Activated CD8-positive, alpha-beta memory T cell treated with anti-CD3 and anti-CD28 coated beads, Interleukin-2, amount 50 U/mL, for 4 hours (primary cell): ENCODE data around the gene EPOP.

Source experiments
- DNase-seq: peaks from one replicate; pipeline ENCODE4 v3.0.0-alpha.2; 2020

Gene EPOP

DNA sequence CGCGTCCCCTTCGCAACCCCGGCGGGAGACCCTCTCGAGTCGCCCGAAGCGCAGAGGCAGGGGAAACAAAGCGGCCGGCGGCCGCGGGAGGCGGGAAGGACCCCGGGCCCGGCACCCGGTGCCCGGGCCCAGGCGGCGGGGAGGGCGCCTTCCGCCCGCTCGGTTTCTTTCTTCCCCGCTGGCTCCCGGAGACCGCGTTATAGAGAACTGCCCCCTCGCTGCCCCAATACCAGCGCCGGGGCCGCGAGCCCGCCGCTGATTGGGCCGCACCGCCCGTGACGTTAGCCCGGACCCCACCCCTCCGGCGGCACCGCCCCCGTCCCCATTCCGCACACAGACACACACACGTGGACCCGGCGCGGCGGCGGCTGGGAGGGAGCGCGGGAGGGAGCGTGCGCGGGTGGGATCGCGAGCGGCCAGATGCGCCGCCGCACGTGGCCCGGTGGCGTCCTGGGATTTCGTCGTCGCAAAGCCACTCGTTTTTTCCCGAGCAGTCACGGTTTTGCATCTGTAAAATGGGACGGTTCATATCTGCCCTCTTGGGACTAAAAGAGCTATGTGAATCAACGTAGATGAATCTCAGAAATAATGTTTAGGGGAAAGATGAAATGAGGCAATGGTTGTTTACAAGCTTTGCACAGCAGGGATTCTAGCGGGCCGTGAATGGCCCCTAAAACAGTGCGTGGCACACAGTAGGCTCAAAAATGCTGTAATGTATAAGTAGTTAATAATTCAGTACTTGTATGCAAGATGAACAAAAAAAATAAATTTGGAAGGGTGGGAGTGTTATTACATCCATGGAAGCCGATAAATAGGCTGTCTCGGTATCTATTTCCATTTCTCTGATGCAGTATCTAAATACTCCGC, at the start of gene EPOP:
Gene EPOP (minus strand): TSS at position 209 of the 867 bp plus-strand sequence. CDS start 462 bp downstream, outside the sequence.
- peak; percentile 93 for DNase-seq

DNA sequence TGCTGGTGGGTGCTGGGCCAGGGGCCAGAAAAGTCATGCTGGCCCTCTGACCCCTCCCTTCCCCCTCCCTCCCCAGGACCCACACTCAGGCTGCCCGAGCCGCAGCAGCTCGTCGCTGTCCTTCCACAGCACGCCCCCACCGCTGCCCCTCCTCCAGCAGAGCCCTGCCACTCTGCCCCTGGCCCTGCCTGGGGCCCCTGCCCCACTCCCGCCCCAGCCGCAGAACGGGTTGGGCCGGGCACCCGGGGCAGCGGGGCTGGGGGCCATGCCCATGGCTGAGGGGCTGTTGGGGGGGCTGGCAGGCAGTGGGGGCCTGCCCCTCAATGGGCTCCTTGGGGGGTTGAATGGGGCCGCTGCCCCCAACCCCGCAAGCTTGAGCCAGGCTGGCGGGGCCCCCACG, 47.0 kb upstream of the EPOP start:
- DNase-seq: no peak

DNA sequence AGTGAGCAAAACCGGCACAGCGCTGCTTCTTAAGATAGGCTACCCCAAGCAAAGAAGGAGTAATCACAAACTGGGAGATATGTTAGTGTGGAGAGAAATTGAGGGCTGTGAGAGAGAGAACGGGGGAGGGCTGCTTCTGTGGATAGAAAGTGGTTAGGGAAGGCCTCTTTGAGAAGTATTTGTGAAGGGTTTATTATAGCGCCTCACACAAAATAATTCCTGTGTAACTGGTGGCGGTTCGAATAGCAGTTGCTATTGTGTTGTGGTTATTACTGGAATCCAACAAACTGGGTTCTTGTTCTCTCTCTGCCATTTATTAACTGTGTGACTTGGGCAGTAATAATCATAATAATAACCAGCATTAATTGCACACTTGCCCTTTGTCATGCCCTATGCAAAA, 46.2 kb upstream of the EPOP start:
- DNase-seq: no peak

DNA sequence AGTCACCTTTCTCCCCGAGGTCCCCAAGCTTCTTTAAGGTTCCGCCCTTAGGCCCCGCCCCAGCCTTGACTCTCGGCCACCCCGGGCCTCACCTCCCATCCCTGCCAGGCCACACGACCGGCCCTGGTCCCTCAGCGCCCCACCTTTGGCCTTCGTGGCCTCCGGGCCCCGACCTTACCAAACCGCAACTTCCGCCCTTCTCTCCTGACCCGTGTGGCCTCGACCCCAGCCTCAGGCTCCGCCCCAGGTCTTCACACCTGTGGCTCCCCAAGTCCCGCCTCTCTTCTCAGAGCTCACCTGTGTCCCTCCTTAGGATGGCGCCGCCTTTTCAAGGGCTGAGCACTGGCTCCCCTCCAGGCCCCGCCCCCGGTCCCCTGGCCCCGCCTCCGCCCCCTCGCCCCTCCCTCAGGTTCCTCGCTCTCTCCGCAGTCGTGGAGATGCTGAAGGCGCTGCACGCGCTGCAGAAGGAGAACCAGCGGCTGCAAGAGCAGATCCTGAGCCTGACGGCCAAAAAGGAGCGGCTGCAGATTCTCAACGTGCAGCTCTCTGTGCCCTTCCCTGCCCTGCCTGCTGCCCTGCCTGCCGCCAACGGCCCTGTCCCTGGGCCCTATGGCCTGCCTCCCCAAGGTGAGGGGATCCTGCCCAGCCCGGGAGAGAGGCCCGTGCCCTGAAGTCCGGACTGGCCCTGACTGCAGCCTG, 45.3 kb upstream of the EPOP start:
- no peak for DNase-seq

DNA sequence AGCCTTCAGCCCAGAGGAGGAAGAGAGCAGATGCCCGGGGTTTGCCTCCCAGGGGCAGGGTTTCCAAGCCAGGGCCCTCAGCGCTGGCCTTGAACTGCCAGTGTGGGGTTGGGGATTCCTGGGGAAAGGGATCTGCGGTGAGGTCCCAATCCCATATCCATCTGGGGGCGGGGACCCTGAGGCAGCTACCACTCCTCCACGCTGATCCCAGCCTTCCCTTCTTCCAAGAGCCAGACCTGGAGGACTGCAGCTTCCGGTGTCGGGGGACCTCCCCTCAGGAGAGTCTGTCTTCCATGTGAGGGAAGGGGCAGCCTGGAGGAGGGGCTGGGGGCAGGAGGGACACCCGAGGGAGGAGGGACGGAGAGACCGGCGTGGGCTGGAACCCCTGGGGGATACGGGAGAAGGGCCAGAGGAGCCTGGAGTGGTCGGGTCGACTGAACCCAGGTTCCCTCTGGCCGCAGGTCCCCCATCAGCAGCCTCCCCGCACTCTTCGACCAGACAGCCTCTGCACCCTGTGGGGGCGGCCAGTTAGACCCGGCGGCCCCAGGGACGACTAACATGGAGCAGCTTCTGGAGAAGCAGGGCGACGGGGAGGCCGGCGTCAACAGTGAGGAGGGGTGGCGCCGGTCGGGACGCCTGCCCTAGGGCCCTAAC, 44.7 kb upstream of the EPOP start:
- DNase-seq: no peak

DNA sequence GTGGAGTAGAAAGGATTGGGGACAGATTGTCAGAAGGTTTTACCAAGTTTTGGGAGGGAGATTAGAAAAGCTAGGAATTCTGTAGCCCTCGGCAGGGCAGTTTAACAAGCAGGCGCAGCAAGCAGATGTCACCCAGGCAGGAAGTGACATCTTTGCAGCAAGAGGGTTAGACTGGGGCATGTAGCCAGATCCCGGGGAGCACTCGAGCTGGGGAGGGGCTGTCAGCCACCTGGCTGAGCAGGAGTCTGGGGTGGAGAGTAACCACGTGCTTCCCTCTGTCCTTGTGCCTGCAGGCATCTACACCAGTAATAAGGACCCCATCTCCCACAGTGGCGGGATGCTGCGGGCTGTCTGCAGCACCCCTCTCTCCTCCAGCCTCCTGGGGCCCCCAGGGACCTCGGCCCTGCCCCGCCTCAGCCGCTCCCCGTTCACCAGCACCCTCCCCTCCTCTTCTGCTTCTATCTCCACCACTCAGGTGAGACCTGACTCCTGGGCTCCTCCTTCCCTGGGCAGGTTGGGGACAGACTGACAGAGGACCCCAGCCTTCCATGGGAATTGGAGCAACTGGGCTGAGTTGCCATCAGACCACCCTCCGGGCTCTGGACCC, 42.5 kb upstream of the EPOP start:
- no peak for DNase-seq

DNA sequence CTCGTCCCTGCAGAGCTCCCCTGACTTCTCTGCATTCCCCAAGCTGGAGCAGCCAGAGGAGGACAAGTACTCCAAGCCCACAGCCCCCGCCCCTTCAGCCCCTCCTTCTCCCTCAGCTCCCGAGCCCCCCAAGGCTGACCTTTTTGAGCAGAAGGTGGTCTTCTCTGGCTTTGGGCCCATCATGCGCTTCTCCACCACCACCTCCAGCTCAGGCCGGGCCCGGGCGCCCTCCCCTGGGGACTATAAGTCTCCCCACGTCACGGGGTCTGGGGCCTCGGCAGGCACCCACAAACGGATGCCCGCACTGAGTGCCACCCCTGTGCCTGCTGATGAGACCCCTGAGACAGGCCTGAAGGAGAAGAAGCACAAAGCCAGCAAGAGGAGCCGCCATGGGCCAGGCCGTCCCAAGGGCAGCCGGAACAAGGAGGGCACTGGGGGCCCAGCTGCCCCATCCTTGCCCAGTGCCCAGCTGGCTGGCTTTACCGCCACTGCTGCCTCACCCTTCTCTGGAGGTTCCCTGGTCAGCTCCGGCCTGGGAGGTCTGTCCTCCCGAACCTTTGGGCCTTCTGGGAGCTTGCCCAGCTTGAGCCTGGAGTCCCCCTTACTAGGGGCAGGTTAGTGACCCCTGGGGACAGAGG, 41.7 kb upstream of the EPOP start:
- DNase-seq: no peak

DNA sequence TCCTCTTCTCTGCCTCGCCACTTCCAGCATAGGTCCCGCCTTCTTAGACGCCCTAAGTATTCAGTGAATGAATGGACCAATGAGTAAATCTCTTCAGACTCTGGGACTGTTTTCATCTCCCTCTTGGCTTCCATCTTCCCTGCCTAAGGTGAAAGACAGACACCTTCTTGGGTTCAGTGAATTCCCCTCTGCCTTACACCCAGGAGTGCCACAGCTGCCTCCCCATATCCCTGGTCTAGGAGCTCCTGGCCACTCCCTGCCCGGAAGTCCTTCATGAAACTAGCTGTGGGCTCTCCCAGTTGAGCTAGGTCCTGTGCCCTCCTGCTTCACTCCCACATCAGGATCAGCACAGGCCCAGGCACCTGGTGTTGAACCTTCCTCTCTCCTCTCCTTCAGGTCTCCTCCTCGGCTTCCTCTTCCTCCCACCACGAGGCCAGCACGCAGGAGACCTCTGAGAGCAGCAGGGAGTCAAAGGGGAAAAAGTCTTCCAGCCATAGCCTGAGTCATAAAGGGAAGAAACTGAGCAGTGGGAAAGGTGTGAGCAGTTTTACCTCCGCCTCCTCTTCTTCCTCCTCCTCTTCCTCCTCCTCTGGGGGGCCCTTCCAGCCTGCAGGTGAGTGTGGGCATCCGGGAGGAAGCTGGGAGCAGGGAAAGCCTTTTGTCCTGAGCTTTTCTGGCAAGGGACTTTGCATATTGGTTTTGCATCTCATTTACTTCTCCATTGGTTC, 40.6 kb upstream of the EPOP start:
- DNase-seq: no peak

DNA sequence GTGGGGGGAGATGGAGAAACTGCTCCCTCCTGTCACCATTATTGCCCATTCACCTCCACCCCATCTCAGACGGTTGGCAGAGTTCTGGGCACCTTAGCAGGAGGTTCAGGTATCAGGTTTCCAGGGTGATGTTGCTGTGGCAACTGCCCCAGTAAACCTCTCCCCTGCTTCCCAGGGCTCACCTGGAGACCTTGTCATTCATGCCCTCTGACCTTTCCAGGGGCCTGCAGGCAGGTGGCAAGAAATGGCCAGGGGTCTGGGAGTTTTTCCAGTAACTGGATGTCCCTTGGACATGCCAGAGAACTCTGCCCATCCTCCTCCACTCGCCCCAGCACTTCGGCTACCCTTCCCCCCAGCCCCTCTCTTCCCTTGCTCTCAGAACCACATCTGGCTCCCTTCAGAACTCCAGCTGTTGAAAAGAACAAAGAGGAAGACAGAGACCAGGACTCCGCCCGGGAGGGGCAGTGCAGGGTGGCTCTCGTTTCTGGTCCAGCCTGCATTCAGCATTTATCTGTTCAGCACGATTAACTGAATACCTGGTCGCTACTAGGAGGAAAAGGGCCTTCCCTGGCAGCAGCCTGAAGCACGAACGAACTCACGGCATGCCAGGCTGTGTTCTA, 38.8 kb upstream of the EPOP start:
- no peak for DNase-seq

DNA sequence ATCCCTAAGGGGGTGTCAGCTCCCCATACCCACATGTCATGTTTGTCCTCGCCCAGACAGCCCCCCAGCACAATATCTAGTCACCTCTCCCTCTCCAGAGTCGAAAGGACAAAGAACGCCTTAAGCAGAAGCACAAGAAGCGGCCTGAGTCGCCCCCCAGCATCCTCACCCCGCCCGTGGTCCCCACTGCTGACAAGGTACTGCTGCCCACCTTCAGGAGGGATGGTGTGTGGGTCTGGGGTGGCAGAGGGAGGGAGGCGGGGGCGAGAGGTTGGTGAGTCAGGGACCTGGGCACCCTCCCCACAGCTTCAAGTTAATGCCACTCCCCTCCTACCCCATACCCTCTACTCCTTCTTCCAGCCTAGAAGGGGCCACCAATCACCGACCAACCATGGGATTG, 37.8 kb upstream of the EPOP start:
- no peak for DNase-seq

DNA sequence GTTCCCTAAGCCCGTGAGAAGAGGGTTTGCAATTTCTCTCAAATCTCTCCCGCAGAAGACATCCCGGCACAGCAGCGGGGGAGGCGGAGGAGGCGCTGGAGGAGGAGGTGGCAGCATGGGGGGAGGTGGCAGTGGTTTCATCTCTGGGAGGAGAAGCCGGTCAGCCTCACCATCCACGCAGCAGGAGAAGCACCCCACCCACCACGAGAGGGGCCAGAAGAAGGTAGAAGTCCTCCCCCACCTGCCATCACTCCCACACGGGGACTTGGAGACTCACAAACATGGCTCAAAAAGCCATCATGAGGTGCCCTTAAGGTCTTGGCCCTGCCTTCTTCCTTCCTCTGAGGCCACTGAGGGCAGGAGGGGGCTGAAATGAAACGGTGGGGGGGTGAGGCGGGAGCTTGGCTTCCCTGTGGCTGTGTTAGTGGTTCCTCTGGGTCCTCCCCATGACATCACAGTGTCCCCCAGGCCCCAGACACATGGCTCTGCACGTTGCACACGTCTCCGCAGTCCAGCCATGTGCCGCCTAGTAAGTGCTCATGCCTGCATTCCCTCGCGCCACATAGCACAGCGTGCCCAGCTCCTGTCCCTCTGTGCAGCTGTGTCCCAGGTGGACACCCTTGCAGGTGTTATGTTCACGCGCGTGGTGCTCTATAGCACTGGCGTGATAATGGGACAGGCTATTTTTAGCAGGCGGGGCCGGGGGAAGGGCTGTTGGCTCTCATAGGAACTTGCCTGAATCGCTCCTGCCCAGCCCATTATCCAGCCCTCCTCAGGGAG, 37.2 kb upstream of the EPOP start:
- no peak for DNase-seq

DNA sequence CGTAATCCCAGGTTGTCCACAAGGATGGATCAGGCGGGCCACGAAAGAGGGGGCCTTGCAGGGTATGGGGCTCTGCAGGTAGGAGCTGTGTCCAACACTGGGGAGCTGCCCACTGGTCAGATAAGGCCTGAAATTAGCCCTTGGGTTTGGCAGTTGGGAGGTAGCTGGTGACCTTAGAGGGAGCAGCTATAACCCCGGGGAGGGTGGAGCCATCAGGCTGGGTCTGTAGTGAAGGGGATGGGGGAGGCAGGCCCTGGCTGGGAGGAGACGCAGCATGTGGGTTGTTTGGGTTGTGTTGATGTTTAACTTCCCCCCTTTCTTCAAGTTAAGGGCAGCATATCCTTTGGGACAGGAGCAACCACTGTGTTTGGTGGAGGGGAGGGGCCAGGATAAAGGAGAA, 36.2 kb upstream of the EPOP start:
- DNase-seq: no peak

DNA sequence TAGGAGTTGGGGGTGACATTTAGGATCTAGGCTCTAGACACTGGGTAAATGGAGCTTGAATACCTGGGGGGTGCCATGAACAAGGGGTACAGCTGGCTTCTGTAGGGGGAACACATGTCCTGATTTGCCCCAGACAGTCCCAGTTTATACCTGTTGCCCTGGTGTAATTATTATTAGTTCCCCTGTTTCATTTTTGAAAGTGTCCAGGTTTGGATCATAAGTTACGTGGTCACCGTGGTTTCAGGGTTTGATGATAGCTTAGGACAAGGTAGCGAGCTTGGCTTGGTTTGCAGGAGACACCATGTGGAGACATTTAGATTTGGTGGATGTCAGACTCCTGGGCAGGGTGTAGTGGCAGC, 35.8 kb upstream of the EPOP start:
- DNase-seq: no peak

DNA sequence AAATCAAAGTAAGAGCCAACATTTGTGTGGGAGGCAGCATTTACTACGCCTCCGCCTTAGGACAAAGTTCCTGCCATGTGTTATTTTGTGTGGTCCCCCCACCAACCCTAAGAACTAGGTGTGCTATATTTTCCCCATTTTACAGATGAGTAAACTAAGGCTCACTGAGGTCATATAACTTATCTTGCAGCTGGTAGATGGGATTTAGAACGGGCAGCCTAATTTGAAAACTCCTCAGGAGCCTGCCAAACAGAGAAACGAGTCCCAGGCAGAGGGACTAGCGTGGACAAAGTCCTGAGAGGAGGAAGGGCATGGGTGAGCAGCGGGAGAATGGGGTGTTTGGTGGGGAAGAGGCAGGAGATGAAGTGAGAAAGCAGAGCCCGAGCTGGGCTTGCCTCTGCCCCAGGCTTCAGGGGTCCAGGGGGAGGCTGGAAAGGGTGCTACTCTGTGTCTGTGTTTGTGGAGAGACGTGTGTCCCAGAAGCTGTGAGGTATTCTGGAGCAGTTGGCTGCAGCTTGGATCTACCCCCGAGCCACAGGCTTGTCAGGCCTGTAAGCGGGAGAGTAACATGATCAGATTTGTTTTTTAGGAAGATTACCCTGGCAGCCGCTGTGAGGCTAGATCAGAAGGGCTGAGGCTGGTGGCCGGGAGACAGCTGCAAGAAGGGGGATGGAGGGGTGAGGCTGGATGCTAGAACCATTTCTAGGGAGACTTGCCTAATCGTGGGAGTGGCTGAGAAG, 35.3 kb upstream of the EPOP start:
- no peak for DNase-seq

DNA sequence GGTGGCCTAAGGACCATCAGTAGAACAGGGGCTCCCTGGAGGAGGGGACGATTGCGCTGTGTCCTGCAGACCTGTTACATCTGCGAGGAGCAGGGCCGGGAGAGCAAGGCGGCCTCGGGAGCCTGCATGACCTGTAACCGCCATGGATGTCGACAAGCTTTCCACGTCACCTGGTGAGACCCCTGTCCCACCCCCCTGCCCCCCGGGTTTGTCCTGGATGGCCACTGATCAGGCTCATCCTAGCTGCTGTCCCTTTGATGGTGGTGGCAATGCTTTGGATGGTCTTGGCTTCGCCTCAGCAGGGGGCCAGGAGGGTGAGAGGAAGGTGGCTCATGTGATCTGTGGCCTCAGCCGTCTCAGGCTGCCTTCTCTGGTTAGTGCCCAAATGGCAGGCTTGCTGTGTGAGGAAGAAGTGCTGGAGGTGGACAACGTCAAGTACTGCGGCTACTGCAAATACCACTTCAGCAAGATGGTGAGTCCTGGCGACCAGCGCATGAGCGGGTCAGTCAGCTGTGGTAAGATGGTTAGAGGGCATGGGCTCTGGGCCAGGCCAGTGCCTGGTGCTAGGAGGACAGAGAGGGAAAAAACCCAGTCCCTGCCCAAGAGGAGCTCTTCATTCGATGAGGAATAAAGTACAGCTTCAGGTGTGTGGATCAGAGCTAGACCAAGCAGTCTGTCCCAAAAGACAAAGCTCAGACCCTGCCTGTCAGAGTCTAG, 34.5 kb upstream of the EPOP start:
- DNase-seq: no peak

DNA sequence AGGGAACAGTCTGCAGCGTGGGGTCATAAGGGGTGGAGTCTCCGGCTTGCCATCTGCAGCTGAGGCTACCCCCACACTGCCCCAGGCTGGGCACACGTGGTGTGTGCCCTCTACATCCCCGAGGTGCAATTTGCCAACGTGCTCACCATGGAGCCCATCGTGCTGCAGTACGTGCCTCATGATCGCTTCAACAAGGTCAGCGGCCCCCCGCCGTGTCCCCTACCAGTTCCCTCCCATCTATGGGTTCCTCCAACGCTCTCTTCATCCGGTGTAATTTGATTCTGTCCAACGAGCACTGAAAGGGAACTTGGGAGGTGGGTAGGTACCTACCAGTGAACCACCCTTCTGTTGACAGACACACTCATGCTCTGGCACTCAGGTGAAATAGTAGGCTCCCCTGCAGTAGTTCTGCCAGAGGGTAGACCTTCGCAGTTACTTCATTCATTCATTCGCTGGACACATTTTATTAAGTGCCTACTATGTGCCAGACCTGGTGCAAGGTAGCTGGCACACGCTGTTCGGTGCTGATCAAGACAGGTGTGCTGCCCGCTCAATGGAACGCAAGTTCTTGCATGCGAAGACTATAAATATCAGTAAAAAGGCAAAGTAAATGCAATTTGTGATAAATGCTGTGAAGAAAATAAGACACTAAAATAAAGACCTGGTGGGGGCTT, 33.1 kb upstream of the EPOP start:
- DNase-seq: no peak

DNA sequence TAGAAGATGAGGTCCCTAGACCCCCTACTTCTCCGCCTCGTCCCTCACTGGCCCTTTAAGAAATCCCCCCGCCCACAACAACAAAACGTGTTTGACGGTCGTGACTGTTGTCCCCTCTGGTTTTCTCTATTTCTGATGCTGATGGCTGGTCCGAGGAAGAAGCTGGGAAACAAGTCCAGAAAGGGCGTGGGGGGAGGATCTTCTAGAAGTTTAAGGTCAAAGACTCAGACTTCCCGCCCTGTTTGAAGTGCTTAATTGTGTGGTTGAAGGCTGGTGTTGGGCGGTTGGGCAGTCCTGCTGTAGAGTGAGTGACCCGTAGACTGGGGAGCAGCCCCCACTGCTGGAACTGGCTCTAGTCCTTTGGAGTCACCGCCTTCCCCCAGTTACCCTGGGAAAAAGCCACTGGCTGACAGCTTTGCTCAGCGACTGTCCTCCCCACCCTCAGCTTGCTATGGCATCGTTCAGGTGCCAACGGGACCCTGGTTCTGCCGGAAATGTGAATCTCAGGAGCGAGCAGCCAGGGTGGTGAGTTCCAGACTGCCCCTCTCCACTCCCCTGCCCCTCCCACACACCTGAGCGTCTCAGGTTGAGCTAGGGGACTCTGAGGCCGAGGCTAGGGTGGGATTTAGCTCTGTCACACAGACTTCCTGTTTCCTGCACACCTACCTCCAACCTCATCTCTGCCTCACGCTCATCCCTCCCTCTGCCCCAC, 31.9 kb upstream of the EPOP start:
- DNase-seq: peak; percentile 51

DNA sequence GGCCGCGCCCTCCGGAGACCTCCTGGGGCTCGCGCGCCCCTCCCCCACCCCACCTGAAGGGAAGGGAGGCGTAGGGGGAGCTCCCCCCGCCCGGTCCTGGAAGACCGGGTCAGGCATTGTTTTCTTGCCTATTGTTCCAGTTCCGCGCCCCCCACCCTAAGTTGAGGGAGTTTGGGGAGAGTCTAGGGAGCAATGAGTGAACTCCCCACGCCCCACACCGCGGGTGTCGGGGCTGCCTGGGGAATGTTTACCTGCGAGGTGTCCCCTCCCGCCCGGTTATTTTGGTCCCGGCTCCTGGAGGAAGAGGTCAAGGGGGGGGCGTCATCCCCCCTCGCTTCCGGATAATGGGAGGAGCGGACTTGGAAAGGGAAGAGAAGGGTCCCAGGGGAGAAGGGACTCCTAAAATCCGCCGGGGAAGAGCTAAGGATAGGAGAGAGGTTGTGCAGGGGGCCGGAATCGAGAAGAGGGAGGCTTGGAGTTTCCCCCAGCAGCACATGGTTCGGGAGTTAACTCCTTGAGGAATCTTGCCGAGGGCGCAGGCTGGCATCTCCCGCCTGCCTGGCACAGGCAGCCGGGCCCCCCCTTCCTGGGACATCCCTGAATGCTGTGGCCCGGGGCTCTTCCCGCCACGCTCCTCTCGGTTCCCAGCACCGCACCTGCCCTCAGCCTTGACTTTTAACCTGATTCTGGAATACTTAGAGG, 31.2 kb upstream of the EPOP start:
- peak; percentile 54 for DNase-seq
